LoVo (cell line): ENCODE data around the gene MRC1.

Source experiments
- DNase-seq: peaks from one replicate; pipeline ENCODE4 v3.0.0-alpha.2; 2016; ENCODE audit warnings: low spot score

MRC1 gene

GRCh38 chr10:17808971-17809841 is at the start of gene MRC1:
Gene MRC1 (plus strand): TSS chr10:17809348. CDS start chr10:17809466, 118 bp downstream.
- no peak for DNase-seq

DNA sequence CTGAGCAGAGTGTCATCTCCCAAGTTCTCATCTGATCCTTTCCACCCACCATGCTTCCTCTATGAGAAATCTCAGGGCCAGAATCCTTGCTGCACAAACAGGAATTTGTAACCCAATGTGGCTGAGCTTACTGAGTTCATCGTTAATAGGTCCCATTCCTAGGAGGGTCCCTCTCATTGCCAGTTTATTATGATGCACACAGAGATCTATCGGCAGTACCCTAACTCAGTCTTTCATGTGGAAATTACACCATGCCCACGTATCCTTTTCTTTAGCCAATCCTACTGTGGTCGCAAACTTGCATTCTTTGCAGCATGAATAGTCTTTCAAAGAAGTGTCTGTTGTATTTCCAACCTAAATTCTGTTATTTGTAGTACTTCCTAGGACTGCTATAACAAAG is 45.0 kb upstream of the MRC1 start:
- DNase-seq: no peak

DNA sequence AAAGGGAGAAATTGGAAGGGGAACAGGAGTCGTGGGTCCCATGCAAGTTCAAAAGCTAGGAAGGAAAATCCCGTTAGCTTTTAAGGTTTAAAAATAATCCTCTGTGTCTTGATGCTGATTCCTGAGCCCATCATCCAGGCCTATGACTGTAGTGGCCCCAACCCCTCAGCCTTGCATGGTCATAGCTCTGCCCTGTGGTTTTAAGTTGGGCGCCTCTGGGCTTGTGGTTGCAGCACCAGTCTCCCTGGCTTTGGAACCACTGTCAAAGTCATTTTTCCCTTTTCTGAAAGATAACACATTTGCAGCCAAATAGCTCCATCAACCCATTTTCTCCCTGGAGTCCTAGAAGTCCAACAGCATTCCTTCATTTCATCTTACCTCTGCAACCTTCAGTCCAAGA is 43.5 kb upstream of the MRC1 start:
- DNase-seq: no peak

- DNase-seq: no peak
Measured at GRCh38 chr10:17766731-17767130, 42.4 kb upstream of the MRC1 start.

DNA sequence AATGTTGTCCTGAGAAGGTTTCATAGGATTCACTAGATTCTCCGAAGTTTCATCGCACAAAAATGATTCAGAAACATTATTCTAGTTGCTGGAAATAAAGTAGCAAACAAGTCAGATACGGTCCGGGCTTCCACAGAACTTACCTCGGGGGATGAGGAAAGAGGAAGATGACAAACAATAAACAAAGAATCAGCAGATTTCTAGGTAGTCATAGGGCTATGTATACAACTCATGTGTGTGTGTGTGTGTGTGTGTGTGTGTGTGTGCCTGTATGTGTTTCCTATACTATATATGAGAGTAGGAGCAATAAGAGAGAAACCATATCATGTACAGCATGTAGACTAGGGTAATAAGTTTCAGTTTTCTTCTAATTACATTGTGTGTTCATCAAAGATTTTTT is 40.7 kb upstream of the MRC1 start:
- no peak for DNase-seq

- DNase-seq: peak; percentile 9
Measured at GRCh38 chr10:17768957-17769356, 40.2 kb upstream of the MRC1 start.

DNA sequence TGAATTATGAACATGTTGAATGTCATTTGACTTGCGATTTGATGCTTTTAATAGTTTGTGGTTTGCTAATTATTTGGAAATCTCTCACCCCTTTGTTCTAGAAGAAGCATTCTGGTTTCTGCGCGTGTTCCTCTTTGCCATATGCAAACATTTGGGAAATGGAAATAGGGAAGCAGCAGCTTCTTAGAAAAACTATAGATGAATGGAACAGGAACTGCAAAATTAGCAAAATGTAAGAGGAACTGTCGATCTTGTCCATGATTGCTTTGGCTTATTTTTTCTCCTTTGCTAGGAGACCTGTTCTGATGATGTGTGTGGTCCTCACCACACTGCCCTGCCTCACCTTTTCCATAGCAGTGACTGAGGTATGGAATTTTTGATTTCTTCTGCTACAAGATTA is 38.1 kb upstream of the MRC1 start:
- DNase-seq: no peak

- DNase-seq: no peak
Measured at GRCh38 chr10:17779784-17780183, 29.4 kb upstream of the MRC1 start.

DNA sequence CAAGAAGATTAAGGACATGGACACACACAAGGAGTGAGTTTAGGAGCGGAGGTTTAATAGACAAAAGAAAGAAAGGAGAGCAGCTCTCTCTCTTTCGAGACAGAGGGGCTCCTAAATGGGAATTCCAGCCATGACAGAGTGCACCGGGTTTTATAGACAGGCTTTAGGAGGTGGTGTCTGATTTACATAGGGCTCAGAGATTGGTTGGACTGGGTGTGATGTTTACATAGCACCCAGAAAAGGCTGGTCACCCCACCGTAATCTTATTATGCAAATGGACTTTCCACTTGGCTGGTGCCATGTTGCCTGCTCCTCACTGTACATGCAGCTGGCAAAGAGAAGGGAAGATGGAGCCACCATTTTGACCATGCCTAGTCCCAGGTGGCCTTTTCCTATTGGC is 28.4 kb upstream of the MRC1 start:
- no peak for DNase-seq

DNA sequence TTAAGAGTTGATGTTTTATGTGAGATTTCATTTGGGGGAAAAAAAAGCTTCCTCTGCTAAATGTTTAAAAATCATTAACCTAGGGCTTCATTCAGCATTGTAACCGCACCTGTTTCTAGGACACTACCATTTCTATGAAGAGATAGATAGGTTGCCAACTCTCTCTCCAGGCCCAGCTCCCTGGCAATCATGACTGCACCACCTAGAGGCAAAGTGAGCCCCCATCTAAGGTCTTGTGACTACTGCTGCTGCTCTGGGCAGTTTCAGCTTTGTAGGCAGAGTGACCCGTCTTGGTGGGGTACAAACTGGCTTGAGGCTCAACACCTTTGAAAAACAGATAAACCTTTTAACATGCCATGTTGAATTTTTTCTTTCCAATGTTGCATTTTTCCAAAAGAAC is 27.3 kb upstream of the MRC1 start:
- DNase-seq: no peak

DNA sequence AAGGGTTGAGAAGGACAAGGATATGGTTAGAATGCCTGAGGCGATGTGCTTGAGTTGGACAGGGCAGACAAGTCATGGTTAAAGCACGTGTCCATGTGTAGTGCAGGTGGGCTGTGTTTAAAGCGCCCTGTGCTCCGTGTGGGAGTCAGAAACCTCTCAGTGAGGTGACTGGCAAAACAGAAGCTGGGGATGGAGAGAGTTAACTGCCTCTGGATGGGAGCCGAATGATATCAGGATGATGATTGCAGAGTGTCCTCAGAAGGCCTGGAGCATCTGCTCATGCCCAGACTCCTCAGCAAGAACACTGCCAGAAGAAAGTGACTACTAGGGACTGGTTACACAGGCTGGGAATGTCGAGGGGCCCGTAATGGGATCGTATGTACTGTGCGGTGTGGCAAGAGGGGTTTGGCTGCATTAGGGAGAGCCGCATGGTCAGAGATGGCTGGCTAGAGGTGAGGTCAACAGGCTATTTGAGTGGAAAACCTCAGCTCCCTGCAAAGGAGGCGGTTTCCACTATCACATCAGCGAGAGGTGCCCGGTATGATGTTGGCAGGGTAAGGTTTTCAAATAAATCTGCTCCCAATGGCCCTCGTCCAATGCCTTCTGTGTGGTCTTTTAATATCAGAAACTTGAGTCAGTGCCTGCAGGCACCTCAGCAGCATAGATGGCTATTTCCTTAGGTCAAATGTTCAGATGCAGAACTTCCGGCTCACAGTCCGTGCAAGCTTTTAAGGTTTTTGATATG is 26.1 kb upstream of the MRC1 start:
- no peak for DNase-seq

GRCh38 chr10:17783751-17784150 is 25.4 kb upstream of the MRC1 start:
- no peak for DNase-seq

GRCh38 chr10:17784688-17785087 is 24.5 kb upstream of the MRC1 start:
- no peak for DNase-seq

DNA sequence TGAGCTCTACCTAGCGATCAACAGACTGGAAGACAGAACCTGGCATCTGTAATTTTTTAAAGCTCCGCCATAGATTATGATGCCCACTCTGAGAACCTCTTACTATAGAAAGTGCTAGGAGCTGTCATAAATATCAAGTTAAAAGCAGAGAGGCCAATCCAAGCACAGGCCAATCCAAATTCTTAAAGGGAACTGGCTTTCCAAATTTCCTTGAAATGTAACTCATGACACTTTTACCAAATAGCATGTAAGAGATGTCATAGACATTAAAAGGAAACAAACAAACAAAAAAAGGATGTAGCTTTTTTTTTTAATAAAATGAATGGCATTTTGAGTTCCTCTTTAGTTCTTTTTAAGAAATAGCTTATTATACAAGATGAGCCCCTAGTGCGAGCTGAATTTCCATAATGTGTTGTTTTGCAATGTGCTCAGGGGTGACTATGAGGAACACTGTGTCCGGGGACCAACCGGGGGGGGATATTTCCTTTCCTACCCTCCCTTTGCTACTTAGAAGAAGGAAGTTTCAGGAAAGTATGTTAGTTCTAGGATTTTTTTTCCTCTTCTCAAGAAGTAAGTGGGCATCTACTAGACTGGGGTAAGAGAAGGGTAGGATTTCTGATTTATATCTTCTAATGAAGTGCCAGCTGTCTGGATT is 23.7 kb upstream of the MRC1 start:
- no peak for DNase-seq

DNA sequence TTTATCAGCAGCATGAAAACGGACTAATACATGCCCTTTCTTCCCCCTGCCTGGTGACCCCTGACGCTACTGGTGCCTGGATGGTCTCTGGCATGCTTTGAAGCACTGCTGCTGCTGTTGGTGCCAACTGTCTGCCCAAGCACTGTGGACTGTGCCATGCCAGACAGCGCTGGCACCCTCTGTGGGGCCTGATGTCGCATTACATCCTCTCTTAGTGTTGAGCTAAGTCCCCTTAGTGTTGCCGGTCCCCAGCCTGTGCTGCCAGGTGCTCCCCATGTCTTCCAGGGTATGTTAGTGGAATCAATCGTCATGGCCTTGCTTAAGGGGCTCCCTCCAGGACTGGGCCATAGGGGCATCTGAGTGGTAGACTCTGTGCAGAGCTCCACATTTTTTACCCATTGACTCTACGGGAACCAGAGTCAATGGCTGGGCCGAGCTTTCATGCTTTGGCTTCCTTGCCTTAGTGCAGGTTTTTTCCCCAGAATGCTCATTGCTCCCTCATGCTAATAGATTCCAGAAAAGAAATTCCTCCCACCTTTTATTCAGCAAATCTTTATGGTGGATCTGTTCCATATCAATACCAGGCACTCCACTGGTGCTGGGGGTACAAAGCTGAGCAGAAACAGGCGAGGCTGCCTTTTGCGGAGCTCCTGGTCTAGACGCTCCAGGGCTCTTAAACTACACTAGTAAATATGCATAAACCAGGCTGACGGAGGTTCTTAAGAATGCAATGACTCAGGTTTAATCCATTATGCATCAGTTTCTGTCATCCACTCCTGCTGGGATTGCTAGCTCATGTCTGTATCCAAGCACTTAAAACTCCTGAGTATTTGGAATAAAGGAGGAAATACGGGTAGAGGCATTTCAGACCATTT is 21.8 kb upstream of the MRC1 start:
- peak; percentile 19 for DNase-seq

- DNase-seq: no peak
Measured at GRCh38 chr10:17788646-17789045, 20.5 kb upstream of the MRC1 start.

- no peak for DNase-seq
Measured at GRCh38 chr10:17789396-17789795, 19.8 kb upstream of the MRC1 start.

DNA sequence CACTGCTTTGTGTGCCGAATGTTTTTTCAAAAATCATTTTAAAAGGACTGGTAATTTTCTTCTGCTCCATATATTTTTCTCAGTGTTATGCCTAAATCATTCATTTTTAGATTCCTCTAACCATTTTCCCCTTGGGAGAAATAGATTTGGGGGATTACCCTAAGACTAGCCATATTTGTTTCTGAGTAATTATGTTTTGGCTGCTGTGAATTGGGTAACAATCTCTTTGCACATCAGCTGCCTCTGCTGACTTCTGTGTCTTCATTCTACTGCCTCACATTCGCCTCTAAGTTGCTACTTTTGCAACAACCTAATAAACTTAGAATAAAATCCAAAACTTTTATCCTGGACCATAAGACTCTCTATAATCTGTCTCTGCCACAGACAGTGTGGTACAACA is 18.5 kb upstream of the MRC1 start:
- no peak for DNase-seq

DNA sequence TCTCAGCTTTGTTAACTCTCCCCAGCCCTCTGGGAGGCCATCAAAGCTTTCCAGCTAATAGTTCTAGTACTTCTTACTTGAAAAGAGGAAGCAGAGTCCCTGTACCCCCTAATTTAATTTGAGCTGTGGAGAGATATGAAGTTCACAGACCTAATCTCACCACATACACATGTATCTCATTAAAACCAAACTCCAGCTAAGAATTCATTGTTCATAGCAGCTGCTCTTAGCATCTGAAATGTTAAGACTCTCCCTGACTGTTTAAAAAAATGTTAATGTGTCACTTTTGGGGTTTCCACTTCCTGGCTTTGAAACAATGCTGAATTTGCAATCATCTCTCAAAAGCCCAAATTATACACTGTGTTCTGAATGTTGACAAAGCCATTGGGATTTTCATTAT is 16.2 kb upstream of the MRC1 start:
- DNase-seq: no peak

DNA sequence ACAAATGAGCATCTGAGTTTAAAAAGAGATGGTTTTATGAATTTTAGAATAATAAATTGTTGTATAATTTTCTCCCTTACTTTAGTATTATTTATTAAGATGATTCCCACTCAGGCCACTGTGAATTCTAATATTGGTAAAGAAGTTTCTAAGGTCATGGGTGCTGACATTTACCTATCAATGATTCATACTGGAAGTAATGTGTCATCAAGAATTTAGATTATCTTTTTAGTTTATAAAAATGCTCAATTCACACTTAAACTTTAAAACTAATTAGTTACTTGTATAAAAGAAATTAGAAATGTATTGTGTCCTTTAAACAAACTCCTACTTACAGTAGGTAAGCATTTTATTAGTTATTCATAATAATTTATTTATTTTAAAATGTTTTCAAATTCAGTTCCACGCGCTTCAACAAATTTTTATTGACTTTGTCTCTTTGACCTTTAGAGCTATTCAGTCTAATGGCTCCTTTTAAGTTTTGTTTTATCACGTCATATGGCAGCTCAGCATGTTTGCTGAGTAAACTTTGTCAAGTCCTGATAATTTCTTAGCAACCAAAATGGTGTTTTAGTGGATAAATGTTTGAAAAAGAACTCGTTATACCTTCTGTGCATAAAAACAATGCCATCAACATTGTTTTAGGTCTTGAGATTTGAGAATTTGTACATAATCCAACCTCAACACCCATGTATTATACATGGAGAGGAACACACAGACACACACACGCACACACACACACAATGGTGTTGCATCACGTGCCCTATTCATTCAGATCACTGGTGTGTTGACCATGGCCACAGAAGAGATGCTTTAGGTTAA is 15.1 kb upstream of the MRC1 start:
- DNase-seq: peak; percentile 50

GRCh38 chr10:17795083-17795482 is 14.1 kb upstream of the MRC1 start:
- DNase-seq: no peak
